ENCODE data around the gene LRRC37B. TPM values are rescaled to one million over a fixed set of nuclear protein-coding genes. Genes with fewer than 3 reads are reported as not detected.
"Not testable (repeated sequence)": the region's sequence is repeated elsewhere in the genome, so short reads cannot be mapped to it uniquely, and the experiment has no call there.

The LRRC37B gene
- total RNA-seq, 1 experiment from 2014 or later = 19.1 TPM

DNA sequence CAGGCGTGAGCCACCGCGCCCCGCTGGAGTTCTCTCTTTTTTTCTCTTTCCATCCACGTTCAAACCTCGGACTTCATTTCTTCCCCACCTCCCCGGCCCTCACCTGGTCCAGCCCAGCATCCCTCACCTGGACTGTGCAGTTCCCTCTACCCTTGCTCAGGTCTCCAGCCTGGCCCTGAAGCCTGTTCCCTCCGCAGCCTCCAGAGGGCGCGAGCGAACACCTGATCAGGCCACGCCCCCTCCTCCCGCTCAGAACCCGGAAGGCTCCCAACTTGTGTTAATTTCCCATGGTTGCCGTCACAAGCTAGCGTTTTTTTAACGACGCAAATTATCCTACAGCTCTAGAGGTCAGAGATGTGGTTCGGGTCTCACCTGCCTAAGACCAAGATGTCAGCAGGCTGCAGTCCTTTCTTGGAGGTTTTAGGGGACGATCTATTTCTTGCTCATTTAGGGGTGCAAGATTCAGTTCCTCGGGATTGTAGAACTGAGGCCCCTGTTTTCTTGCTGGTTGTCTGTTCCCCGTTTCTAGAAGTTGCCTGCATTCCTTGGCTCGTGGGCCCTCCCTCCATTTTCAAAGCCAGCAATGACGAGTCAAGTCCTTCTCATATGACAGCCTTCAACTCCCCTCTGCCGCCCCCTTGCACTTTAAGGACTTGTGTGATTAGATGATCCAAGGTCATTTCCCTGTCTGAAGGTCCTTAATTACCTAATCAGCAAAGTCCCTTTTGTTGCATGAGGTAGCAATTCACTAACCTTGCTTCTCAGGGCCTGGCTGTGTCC lies 59.9 kb downstream of the LRRC37B start:
- H4K91ac ChIP-seq (ENCODE audit: insufficient read length, low read depth, low read length); H2BK5ac ChIP-seq (ENCODE audit: insufficient read length, low read length); H3K27me3 Mint-ChIP-seq (ENCODE audit: low read depth); H4K20me1 ChIP-seq (ENCODE audit: control insufficient read depth, insufficient read depth, insufficient read length); H3K27ac Mint-ChIP-seq; H3K27me3 ChIP-seq (ENCODE audit: insufficient read depth, low read length); H3K18ac ChIP-seq (ENCODE audit: insufficient read length, low read depth, low read length); H3K79me2 ChIP-seq (ENCODE audit: insufficient read depth, low read length); H2AK5ac ChIP-seq (ENCODE audit: insufficient read length, low read length); H2AFZ ChIP-seq (ENCODE audit: low read length); H3T11ph ChIP-seq (ENCODE audit: low read length); H4K5ac ChIP-seq (ENCODE audit: insufficient read length, low read depth, low read length); H3K4ac ChIP-seq (ENCODE audit: low read depth, low read length); H3K23me2 ChIP-seq (ENCODE audit: insufficient read length, low read depth, low read length, poor library complexity, severe bottlenecking); H3K14ac ChIP-seq (ENCODE audit: insufficient read depth, low read length); H3K23ac ChIP-seq (ENCODE audit: insufficient read length, low read depth, low read length); H3K4me1 ChIP-seq (ENCODE audit: insufficient read depth, low read length); H4K8ac ChIP-seq (replicated peaks; ENCODE audit: insufficient read length, low read depth, low read length); H2BK15ac ChIP-seq (ENCODE audit: low read depth, low read length); H2BK20ac ChIP-seq (ENCODE audit: low read depth, low read length, poor library complexity, severe bottlenecking); H3K4me2 ChIP-seq (ENCODE audit: insufficient read depth, insufficient read length, low read length); H3K27ac ChIP-seq (ENCODE audit: insufficient read length, low read depth, low read length); H3K9me3 ChIP-seq (ENCODE audit: control insufficient read depth, low read depth, low read length); H2BK12ac ChIP-seq (ENCODE audit: insufficient read length, low read depth, low read length); H3K79me1 ChIP-seq (ENCODE audit: insufficient read depth, low read depth, low read length, poor library complexity, severe bottlenecking); DNase-seq; H3K56ac ChIP-seq (ENCODE audit: insufficient read length, low read depth, low read length); H2BK120ac ChIP-seq (ENCODE audit: low read depth, low read length, poor library complexity, severe bottlenecking); H3K36me3 Mint-ChIP-seq (ENCODE audit: insufficient read depth in 1 of 3, low read depth in 3 of 3); H3K4me1 Mint-ChIP-seq; H3K9me3 Mint-ChIP-seq; H3K9ac ChIP-seq (ENCODE audit: extremely low read depth, insufficient read length, low read length): not testable (repeated sequence)
- no CpG with 5 or more reads among the region's 25 CpGs for WGBS (ENCODE audit: extremely low coverage, insufficient read length, low lambda C conversion rate)
- peak; percentile 60 for TF ChIP-seq CTCF (conservative IDR thresholded peaks at IDR 0.05)
- H3K4me3 Mint-ChIP-seq = peak overlapping the region in 1 of 2 experiments; percentile 29; a peak in 2 of 5 replicates

DNA sequence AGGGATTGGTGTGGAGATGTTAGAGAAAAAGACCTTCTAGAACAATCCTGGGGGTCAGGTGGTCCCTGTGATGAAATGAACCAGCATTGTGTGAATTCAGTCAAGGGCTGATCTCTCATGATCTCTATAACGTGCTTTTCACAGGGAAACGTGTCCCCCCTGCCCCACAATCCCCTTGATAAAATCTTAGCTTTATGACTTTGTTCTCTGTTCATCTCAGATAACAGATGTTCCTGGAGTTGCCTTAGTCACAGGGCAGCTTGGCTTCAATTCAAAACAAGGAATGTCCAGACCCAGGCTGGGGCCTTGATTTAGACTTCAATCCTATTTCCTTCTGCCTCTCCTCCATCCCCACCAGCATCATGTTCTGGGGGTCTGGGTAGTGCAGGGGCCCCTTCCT lies 61.9 kb downstream of the LRRC37B start:
- H3K36me3 Mint-ChIP-seq (ENCODE audit: insufficient read depth in 1 of 3, low read depth in 3 of 3); H3K27me3 Mint-ChIP-seq (ENCODE audit: low read depth); H3K4ac ChIP-seq (ENCODE audit: low read depth, low read length); H2BK120ac ChIP-seq (ENCODE audit: low read depth, low read length, poor library complexity, severe bottlenecking); H3T11ph ChIP-seq (ENCODE audit: low read length); H3K79me1 ChIP-seq (ENCODE audit: insufficient read depth, low read depth, low read length, poor library complexity, severe bottlenecking); H2BK5ac ChIP-seq (ENCODE audit: insufficient read length, low read length); H3K4me2 ChIP-seq (ENCODE audit: insufficient read depth, insufficient read length, low read length); H3K9me3 ChIP-seq (ENCODE audit: control insufficient read depth, low read depth, low read length); H3K14ac ChIP-seq (ENCODE audit: insufficient read depth, low read length); H4K20me1 ChIP-seq (ENCODE audit: control insufficient read depth, insufficient read depth, insufficient read length); H3K79me2 ChIP-seq (ENCODE audit: insufficient read depth, low read length); H3K23ac ChIP-seq (ENCODE audit: insufficient read length, low read depth, low read length); DNase-seq; H3K27ac ChIP-seq (ENCODE audit: insufficient read length, low read depth, low read length); H3K9me3 Mint-ChIP-seq; H4K91ac ChIP-seq (ENCODE audit: insufficient read length, low read depth, low read length); H2BK15ac ChIP-seq (ENCODE audit: low read depth, low read length); H3K27ac Mint-ChIP-seq; H4K8ac ChIP-seq (replicated peaks; ENCODE audit: insufficient read length, low read depth, low read length); H3K56ac ChIP-seq (ENCODE audit: insufficient read length, low read depth, low read length); H3K4me1 ChIP-seq (ENCODE audit: insufficient read depth, low read length); H3K27me3 ChIP-seq (ENCODE audit: insufficient read depth, low read length); H2BK12ac ChIP-seq (ENCODE audit: insufficient read length, low read depth, low read length); H3K23me2 ChIP-seq (ENCODE audit: insufficient read length, low read depth, low read length, poor library complexity, severe bottlenecking); H3K4me1 Mint-ChIP-seq; H3K18ac ChIP-seq (ENCODE audit: insufficient read length, low read depth, low read length); H2BK20ac ChIP-seq (ENCODE audit: low read depth, low read length, poor library complexity, severe bottlenecking); H3K9ac ChIP-seq (ENCODE audit: extremely low read depth, insufficient read length, low read length); H3K4me3 Mint-ChIP-seq; H2AFZ ChIP-seq (ENCODE audit: low read length); H4K5ac ChIP-seq (ENCODE audit: insufficient read length, low read depth, low read length); H2AK5ac ChIP-seq (ENCODE audit: insufficient read length, low read length): not testable (repeated sequence)
- no CpG with 5 or more reads among the region's 2 CpGs for WGBS (ENCODE audit: extremely low coverage, insufficient read length, low lambda C conversion rate)

Measured in H9 (cell line).